H1 (cell line): Measurements from ENCODE around the gene NXF3. TPM values are rescaled to one million over a fixed set of nuclear protein-coding genes. Genes with fewer than 3 reads are reported as not detected.

ENCODE experiments used
- CTCF ChIA-PET: fragments of 300-600 bp; sonication (Branson Sonifier 250); formaldehyde crosslinking; loops from one replicate; lab custom pipeline; 2021; ENCODE audit not compliant: partially characterized antibody; lab: Charles Lee
- POLR2A ChIA-PET: fragments of 300-600 bp; sonication (Branson Sonifier 250); formaldehyde crosslinking; loops from one replicate; lab custom pipeline; 2021; ENCODE audit warnings: inconsistent platforms; ENCODE audit not compliant: partially characterized antibody; lab: Charles Lee
- DNase-seq, 2 experiments: peaks; one replicate each; pipeline versions ENCODE4 v3.0.0 to v3.0.0-alpha.2; 2010 to 2022; ENCODE audit warnings: low spot score in 2 of 2, low read depth in 1 of 2, mixed read lengths in 1 of 2
- FAIRE-seq: peaks from 2 replicates; lab custom pipeline; 2011; peaks lifted over from hg19 to GRCh38; lab: Jason Lieb, UNC
- H2AFZ ChIP-seq: 2 replicates; pipeline ENCODE4 v1.8.1; 2012; ENCODE audit warnings: low read length, inconsistent platforms
- H2AK5ac ChIP-seq: 2 replicates; pipeline ENCODE4 v1.6.1; 2013; ENCODE audit warnings: low read depth, low read length
- H2BK120ac ChIP-seq: replicated peaks from 2 replicates; pipeline ENCODE3; 2013; ENCODE audit warnings: low read depth, low read length, inconsistent platforms
- H2BK12ac ChIP-seq: 2 replicates; pipeline ENCODE4 v1.6.1; 2013; ENCODE audit warnings: low read depth, low read length
- H2BK15ac ChIP-seq: 2 replicates; pipeline ENCODE4 v1.6.1; 2013; ENCODE audit warnings: low read length
- H2BK20ac ChIP-seq: 2 replicates; pipeline ENCODE4 v1.6.1; 2013; ENCODE audit warnings: low read length
- H2BK5ac ChIP-seq: 2 replicates; pipeline ENCODE4 v1.6.1; 2013; ENCODE audit warnings: low read depth, low read length
- H3K14ac ChIP-seq: 2 replicates; pipeline ENCODE4 v1.6.1; 2013; ENCODE audit warnings: inconsistent platforms; ENCODE audit not compliant: insufficient read length
- H3K18ac ChIP-seq: 2 replicates; pipeline ENCODE4 v1.6.1; 2013; ENCODE audit warnings: low read length; ENCODE audit errors: extremely low read depth
- H3K23ac ChIP-seq: 2 replicates; pipeline ENCODE4 v1.6.1; 2013; ENCODE audit warnings: inconsistent platforms; ENCODE audit not compliant: insufficient read length
- H3K23me2 ChIP-seq: 2 replicates; pipeline ENCODE4 v1.6.1; 2013; ENCODE audit warnings: low read depth, low read length
- H3K27ac ChIP-seq: 2 replicates; pipeline ENCODE4 v1.6.1; 2011; ENCODE audit warnings: low read depth, low read length, inconsistent platforms
- H3K27me3 ChIP-seq, 4 experiments: replicated peaks in 1 of 4; 1 replicate in 1 of 4; 2 replicates in 3 of 4; pipeline versions ENCODE4 v1.6.1 to v1.8.1; 2011 to 2013; ENCODE audit warnings: low read length in 3 of 4, mild to moderate bottlenecking in 3 of 4, inconsistent platforms in 2 of 4, mixed read lengths in 2 of 4, moderate library complexity in 1 of 4; ENCODE audit not compliant: control insufficient read depth in 3 of 4, insufficient read depth in 3 of 4; ENCODE audit errors: extremely low read depth in 1 of 4
- H3K36me3 ChIP-seq, 4 experiments: 2 replicates each; pipeline versions ENCODE4 v1.6.1 to v1.8.1; 2011 to 2013; ENCODE audit warnings: mild to moderate bottlenecking in 4 of 4, low read length in 3 of 4, moderate library complexity in 2 of 4, control low read depth in 1 of 4, inconsistent platforms in 1 of 4; ENCODE audit not compliant: insufficient read depth in 4 of 4, control insufficient read depth in 2 of 4
- H3K4ac ChIP-seq: replicated peaks from 2 replicates; pipeline ENCODE3; 2013; ENCODE audit warnings: low read length, low read depth, mixed read lengths, inconsistent platforms; ENCODE audit not compliant: insufficient read length
- H3K4me1 ChIP-seq, 4 experiments: replicated peaks in 1 of 4; 1 replicate in 1 of 4; 2 replicates in 3 of 4; pipeline versions ENCODE4 v1.6.1 to v1.8.1; 2011 to 2013; ENCODE audit warnings: low read length in 3 of 4, inconsistent platforms in 2 of 4, mixed read lengths in 1 of 4; ENCODE audit not compliant: insufficient read depth in 4 of 4, control insufficient read depth in 3 of 4
- H3K4me2 ChIP-seq, 2 experiments: 2 replicates each; pipeline versions ENCODE4 v1.6.1 to v1.8.1; 2011 to 2013; ENCODE audit warnings: low read depth in 2 of 2, low read length in 2 of 2, control low read depth in 1 of 2, inconsistent platforms in 1 of 2, mild to moderate bottlenecking in 1 of 2; ENCODE audit not compliant: insufficient read depth in 1 of 2
- H3K4me3 ChIP-seq, 4 experiments: fragments of 200-600, 300-600 bp in 1 of 4; sonication (generic), shearing (Covaris generic), sonication (Bioruptor Twin) in 1 of 4; 2 replicates each; pipeline versions ENCODE4 v1.5.1 to v1.8.1; 2011 to 2016; ENCODE audit warnings: low read length in 4 of 4, low read depth in 3 of 4, control low read depth in 2 of 4, inconsistent platforms in 2 of 4, mild to moderate bottlenecking in 2 of 4, mixed read lengths in 1 of 4, moderate library complexity in 1 of 4; ENCODE audit not compliant: insufficient read depth in 2 of 4; ENCODE audit errors: extremely low read depth in 1 of 4
- H3K56ac ChIP-seq: replicated peaks from 2 replicates; pipeline ENCODE3; 2013; ENCODE audit warnings: low read depth, mild to moderate bottlenecking, mixed read lengths, low read length, inconsistent platforms; ENCODE audit not compliant: insufficient read length
- H3K79me1 ChIP-seq: 2 replicates; pipeline ENCODE4 v1.6.1; 2013; ENCODE audit warnings: low read depth, low read length, control low read depth
- H3K79me2 ChIP-seq, 2 experiments: 2 replicates each; pipeline versions ENCODE4 v1.6.1 to v1.8.1; 2012 to 2013; ENCODE audit warnings: low read length in 2 of 2, mild to moderate bottlenecking in 2 of 2, inconsistent platforms in 1 of 2; ENCODE audit not compliant: insufficient read depth in 2 of 2, control insufficient read depth in 1 of 2
- H3K9ac ChIP-seq, 4 experiments: replicated peaks in 1 of 4; 1 replicate in 1 of 4; 2 replicates in 3 of 4; pipeline versions ENCODE4 v1.6.1 to v1.8.1; 2011 to 2013; ENCODE audit warnings: low read depth in 3 of 4, low read length in 3 of 4, control low read depth in 2 of 4, mild to moderate bottlenecking in 2 of 4, moderate library complexity in 2 of 4, inconsistent platforms in 1 of 4; ENCODE audit errors: extremely low read depth in 1 of 4
- H3K9me3 ChIP-seq, 2 experiments: 2 replicates each; pipeline versions ENCODE4 v1.6.1 to v1.8.1; 2012 to 2013; ENCODE audit warnings: mild to moderate bottlenecking in 2 of 2, moderate library complexity in 2 of 2, control low read depth in 1 of 2, inconsistent platforms in 1 of 2, low read depth in 1 of 2, low read length in 1 of 2, mixed read lengths in 1 of 2; ENCODE audit not compliant: insufficient read depth in 2 of 2
- H4K20me1 ChIP-seq, 2 experiments: replicated peaks in 1 of 2; 2 replicates each; pipeline versions ENCODE3 to v1.8.1; 2011 to 2013; ENCODE audit warnings: inconsistent platforms in 2 of 2, low read length in 2 of 2, mild to moderate bottlenecking in 1 of 2; ENCODE audit not compliant: insufficient read depth in 2 of 2, control insufficient read depth in 1 of 2
- H4K5ac ChIP-seq: 2 replicates; pipeline ENCODE4 v1.6.1; 2013; ENCODE audit warnings: low read length, low read depth, mixed read lengths, inconsistent platforms; ENCODE audit not compliant: insufficient read length
- H4K8ac ChIP-seq: 2 replicates; pipeline ENCODE4 v1.8.0; 2013; ENCODE audit warnings: mild to moderate bottlenecking, moderate library complexity, low read length, inconsistent platforms; ENCODE audit not compliant: insufficient read depth; ENCODE audit errors: extremely low read depth
- H4K91ac ChIP-seq: replicated peaks from 2 replicates; pipeline ENCODE3; 2013; ENCODE audit warnings: low read length, mixed read lengths, inconsistent platforms; ENCODE audit not compliant: insufficient read length
- CBX5 ChIP-seq: fragments of 300-800, 300-1000 bp; sonication (generic); IDR thresholded peaks from 2 replicates; pipeline ENCODE4 v1.7.1; 2016; ENCODE audit warnings: antibody characterized with exemption, low read length, low read depth
- CREB1 ChIP-seq: IDR thresholded peaks from 2 replicates; pipeline ENCODE4 v1.6.1; 2012; ENCODE audit warnings: inconsistent platforms
- EGR1 ChIP-seq: IDR thresholded peaks from 2 replicates; pipeline ENCODE4 v1.6.1; 2011; ENCODE audit warnings: low read depth, low read length, borderline replicate concordance
- GABPA ChIP-seq: IDR thresholded peaks from 2 replicates; pipeline ENCODE4 v1.6.1; 2011; ENCODE audit warnings: mild to moderate bottlenecking, low read length, moderate library complexity, borderline replicate concordance; ENCODE audit not compliant: insufficient read depth
- KDM4A ChIP-seq: IDR thresholded peaks from one replicate; pipeline ENCODE4 v1.7.1; 2012; ENCODE audit warnings: low read depth, mild to moderate bottlenecking, moderate library complexity, low read length, inconsistent platforms; ENCODE audit not compliant: severe bottlenecking
- POU5F1 ChIP-seq: IDR thresholded peaks from 2 replicates; pipeline ENCODE4 v1.6.1; 2011; ENCODE audit warnings: low read depth, mild to moderate bottlenecking, low read length, moderate library complexity
- WGBS, 2 experiments: shearing (Covaris generic) in 1 of 2; methylation state at CpG; one replicate each; pipeline versions ENCODE4 v1.1.6 to v1.1.7; 2013 to 2015; ENCODE audit warnings: low lambda C conversion rate in 2 of 2, mixed read lengths in 2 of 2, inconsistent platforms in 1 of 2, low coverage in 1 of 2, missing lambda C conversion rate in 1 of 2; ENCODE audit not compliant: insufficient replicate concordance in 2 of 2, insufficient coverage in 1 of 2, insufficient read length in 1 of 2; ENCODE audit errors: extremely low coverage in 1 of 2, missing lambda C conversion rate in 1 of 2; 5-methylcytosine and 5-hydroxymethylcytosine counted together
- polyA plus RNA-seq, 7 experiments: library from polyadenylated mRNA; depleted of rRNA in 3 of 7; stranded (reverse) in 5 of 7; unstranded in 2 of 7; fragments of >200 nt in 5 of 7; fragments of 200-250 nt in 2 of 7; gene quantifications; 1 replicate in 5 of 7; 2 replicates in 1 of 7; 4 replicates in 1 of 7; pipeline versions ENCODE4 v1.2.1 to v1.2.3, GENCODE V29; 2011 to 2013; ENCODE audit warnings: missing spikeins in 2 of 7, mixed read lengths in 2 of 7
- total RNA-seq: library from RNA; stranded (reverse); fragmentation: NEBNext Ultra II Directional; extraction: Animal tissue kit (Norgen Biotek cat#: 25700); gene quantifications from 2 replicates; pipeline ENCODE4 v1.2.1, GENCODE V29; 2021

The NXF3 gene
- total and polyA plus RNA-seq, 2 of the 8 experiments (the other 6 are each of a cell fraction or from before 2014, with no cell fraction given), result 0.12 TPM; not detected in 1

DNA sequence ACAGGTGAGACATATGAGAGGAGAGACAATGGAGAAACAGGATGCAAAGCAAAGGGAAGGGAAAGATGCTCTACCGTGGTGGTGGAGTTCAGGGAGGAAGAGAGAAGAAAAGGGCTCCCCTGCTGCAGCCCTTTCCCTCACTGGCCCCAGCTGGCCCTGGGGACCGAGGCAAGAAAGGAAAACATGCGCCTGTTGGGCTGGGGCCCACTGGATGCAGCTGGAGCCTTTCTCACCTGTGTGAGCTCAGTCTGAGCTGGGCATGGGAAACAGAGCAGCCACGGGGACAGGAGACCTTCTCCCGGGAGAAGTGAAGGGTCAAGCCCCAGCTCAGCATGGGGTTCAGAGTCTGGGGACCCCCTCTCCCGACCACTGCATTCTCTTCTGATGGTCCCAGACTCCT lies 11.9 kb downstream of the NXF3 start:
- Histone ChIP-seq H4K20me1 (no peaks in the 10 kb centered on the region), H2BK15ac (no peak overlapping the region), H3K9ac (no peak overlapping the region), H2AK5ac (no peak overlapping the region), H2BK5ac (no peak overlapping the region), H2AFZ (no peak overlapping the region), H3K9me3 (no peaks in the 10 kb centered on the region), H4K8ac (no peak overlapping the region), H2BK12ac (no peak overlapping the region), H3K56ac (no peak overlapping the region), H3K18ac (no peak overlapping the region), H3K4me1 (no peaks in the 10 kb centered on the region), H3K23ac (no peak overlapping the region), H3K23me2 (no peaks in the 10 kb centered on the region), H3K27ac (no peak overlapping the region), H2BK120ac (no peak overlapping the region), H4K5ac (no peak overlapping the region), H3K4ac (no peak overlapping the region), H2BK20ac (no peak overlapping the region), H3K79me1 (no peaks in the 10 kb centered on the region), H3K4me3 (no peak overlapping the region), H3K79me2 (no peaks in the 10 kb centered on the region), H3K4me2 (no peak overlapping the region), H3K36me3 (no peaks in the 10 kb centered on the region), H3K14ac (no peak overlapping the region), H4K91ac (no peak overlapping the region), H3K27me3 (no peaks in the 10 kb centered on the region)
- CTCF ChIA-PET, result no interaction called here
- POLR2A ChIA-PET, result interaction anchor here (1.1 kb wide), 1 partner anchor 1690 kb away, joined by 3 read pairs; the partner anchor contains the start of gene RPL36A
- no peak for FAIRE-seq
- 60% methylated on average over 1 of the region's 6 CpGs; no CpG with 5 or more reads in 1 of the 2 experiments for WGBS, 2 experiments
- no peak for TF ChIP-seq KDM4A
- TF ChIP-seq GABPA, result no peak
- TF ChIP-seq CBX5, result no peak
- no peak for TF ChIP-seq EGR1
- TF ChIP-seq CREB1, result no peak
- TF ChIP-seq POU5F1, result no peak
- DNase-seq, result no peak
